ENCODE results near the gene APBA3.

The APBA3 gene

DNA sequence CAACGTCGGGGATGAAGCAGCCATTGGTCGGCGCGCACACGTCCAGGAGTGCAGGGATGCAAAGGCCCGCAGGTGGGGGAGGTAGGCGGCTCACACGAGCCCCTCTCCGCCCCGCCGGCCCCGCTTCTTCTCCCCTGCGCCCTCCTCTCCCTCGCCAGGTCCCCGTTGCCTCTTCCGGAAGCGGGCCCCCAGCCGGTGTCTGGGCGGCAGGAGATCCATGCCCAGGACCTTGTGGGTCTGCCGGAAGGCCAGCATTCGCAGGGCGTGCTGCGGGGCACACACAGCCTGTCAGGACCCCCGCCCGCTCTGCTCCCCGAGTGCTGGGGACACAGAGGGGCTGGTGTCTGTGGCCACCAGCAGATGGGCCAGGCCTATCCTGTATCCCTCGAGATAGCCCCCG, 44.4 kb upstream of the APBA3 start:
- no peak for DNase-seq (ENCODE audit: low read depth)
- TF ChIP-seq, protein P1, sequence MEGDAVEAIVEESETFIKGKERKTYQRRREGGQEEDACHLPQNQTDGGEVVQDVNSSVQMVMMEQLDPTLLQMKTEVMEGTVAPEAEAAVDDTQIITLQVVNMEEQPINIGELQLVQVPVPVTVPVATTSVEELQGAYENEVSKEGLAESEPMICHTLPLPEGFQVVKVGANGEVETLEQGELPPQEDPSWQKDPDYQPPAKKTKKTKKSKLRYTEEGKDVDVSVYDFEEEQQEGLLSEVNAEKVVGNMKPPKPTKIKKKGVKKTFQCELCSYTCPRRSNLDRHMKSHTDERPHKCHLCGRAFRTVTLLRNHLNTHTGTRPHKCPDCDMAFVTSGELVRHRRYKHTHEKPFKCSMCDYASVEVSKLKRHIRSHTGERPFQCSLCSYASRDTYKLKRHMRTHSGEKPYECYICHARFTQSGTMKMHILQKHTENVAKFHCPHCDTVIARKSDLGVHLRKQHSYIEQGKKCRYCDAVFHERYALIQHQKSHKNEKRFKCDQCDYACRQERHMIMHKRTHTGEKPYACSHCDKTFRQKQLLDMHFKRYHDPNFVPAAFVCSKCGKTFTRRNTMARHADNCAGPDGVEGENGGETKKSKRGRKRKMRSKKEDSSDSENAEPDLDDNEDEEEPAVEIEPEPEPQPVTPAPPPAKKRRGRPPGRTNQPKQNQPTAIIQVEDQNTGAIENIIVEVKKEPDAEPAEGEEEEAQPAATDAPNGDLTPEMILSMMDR (conservative IDR thresholded peaks at IDR 0.05; ENCODE audit: low read depth, low read length): no peak
- H3K4me3 ChIP-seq (ENCODE audit: low read depth, low read length): no peak overlapping the region

DNA sequence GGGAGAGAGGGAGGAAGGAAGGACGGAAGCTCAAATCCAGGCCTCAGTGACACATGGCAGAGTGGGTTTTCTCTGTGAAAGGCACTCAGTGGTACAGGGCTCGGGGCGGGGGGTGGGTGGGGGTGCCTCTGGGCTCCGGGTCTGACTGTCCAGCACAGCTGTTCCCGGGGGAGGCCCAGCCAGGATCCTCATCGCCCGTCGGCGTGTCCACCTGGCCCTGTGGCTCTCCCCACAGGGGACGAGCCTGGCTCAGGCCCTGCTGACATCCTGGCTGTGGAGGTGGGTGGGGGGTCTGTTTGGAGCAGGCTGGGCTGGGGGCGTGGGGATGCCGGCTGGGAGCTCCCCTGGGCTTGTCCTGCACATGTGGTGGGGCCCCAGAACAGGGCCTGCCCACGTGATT, 42.9 kb upstream of the APBA3 start:
- TF ChIP-seq, protein P1 (conservative IDR thresholded peaks at IDR 0.05; ENCODE audit: low read depth, low read length): no peak
- no peak overlapping the region for H3K4me3 ChIP-seq (ENCODE audit: low read depth, low read length)

DNA sequence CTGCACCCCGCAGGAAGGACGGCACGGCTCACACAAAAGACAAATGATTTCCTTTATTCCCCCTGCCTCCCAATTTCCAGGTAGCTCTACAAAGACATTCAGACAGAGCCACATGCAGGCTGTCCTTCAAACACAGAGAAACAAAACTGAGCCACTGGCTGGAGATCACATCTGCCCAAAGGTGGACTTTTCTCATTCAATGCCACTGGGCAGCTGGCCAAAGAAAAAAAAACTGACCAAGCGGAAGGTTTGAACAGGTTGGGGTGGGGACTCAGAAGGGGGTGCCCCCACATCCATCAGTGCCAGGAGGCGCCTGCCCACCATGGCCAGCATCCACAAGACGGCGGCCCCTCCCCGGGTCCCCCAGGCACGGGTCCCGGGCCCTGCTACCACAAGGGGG, 42.5 kb upstream of the APBA3 start:
- TF ChIP-seq, protein P1 (conservative IDR thresholded peaks at IDR 0.05; ENCODE audit: low read depth, low read length): no peak
- H3K4me3 ChIP-seq (ENCODE audit: low read depth, low read length): no peak overlapping the region
- DNase-seq (ENCODE audit: low read depth): no peak

More for the DNA sequence above, 42.9 kb upstream of the APBA3 start:
- no peak for DNase-seq (ENCODE audit: low read depth)

DNA sequence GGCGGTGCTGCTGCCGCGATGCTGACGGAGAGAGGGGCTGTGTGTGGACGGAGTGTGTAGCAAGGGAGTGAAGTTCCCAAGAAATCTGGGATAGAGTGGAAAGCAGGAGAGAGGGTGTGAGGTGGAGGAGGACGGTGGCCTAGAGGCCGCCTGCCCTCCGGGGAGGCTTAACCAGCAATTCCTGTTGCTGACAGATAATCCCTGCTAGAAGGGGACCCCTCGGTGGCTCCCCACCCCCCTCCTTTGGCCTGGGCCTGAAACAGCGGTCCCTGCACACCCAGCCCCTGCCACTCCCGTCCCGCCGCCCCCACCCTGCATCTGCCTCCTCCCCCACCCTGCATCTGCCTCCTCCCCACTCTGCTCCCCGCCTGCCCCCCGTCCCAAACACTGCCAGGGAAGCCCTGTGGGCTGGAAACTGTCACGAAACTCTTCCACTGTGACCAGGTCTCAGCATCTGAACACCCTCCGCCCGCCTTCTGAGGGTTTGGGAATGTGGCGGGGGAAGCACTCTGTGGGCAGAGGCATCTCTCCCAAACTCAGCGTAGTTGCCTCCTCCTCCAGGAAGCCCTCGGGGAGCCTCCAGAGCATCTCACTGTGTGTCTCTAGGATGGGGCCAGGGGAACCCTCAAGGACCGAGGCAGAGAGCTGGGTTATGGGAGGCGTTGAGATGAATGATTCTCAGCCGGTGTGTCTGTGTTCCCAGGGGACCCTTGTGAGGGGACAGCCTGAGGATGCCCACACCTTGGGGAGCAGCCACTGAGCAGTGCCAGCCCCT, 41.8 kb upstream of the APBA3 start:
- TF ChIP-seq, protein P1 (conservative IDR thresholded peaks at IDR 0.05; ENCODE audit: low read depth, low read length): no peak
- no peak for DNase-seq (ENCODE audit: low read depth)
- H3K4me3 ChIP-seq (ENCODE audit: low read depth, low read length): no peak overlapping the region

DNA sequence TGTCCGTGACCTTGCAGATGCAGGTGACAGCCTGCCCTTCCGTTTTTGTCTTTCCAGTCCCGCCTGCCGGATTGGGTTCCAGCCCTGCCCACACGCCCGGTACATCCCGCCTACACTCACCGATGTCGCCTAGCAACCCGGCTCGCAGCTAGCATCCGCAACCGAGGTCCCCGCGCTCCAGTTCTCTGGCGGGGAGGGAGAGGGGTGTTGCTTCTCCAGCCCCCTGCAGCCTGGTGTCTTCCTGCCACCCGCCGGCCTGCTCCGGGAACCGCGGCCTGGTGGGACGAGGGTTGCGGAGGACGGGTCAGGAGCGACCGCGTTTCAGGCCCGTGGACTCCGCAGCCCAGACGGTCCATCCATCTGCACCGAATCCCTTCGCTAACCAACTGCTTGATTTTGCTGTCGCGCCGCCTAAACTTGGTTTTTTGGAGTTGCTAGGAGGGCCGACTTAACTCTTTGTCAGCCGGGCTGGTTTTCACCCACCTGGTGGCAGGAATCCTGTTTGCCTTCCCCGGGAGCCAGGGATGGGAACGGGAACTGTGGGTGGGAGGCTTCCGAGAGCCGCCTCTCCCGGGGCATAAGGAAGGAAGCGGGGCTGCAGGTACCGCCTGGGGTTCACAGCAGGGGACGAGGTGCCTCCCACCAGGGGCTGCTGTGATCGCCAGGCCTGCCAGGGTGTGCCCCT, 40.1 kb upstream of the APBA3 start:
- no peak overlapping the region for H3K4me3 ChIP-seq (ENCODE audit: low read depth, low read length)

DNA sequence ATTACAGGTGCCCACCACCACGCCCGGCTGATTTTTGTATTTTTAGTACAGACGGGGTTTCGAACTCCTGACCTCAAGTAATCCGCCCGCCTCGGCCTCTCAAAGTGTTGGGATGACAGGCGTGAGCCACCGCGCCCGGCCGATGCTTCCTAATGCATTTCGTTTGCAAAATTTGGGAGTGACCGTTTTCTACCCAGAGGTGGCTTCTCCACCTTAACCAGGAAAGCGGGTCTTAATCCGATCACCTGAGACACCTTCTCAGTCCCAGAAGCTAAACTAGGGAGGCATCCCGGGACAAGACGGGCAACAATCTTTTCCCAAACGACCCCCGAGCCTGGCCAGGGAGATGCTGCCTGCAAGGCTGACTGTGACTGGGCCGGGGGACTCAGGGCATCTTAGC, 39.5 kb upstream of the APBA3 start:
- DNase-seq (ENCODE audit: low read depth): no peak
- TF ChIP-seq, protein P1 (conservative IDR thresholded peaks at IDR 0.05; ENCODE audit: low read depth, low read length): no peak
- H3K4me3 ChIP-seq (ENCODE audit: low read depth, low read length): no peak overlapping the region

More for the DNA sequence above, 40.1 kb upstream of the APBA3 start:
- DNase-seq (ENCODE audit: low read depth): no peak
- TF ChIP-seq, protein P1 (conservative IDR thresholded peaks at IDR 0.05; ENCODE audit: low read depth, low read length): peak; percentile 34

Measured in choroid plexus epithelial cell (primary cell).